ENCODE data around the gene KIF13A. TPM values are rescaled to one million over a fixed set of nuclear protein-coding genes. Genes with fewer than 3 reads are reported as not detected.

The KIF13A gene
- total and polyA plus RNA-seq, 2 donors (not counting 3 experiments of a cell fraction or from before 2014, with no cell fraction given), result 24.9 to 65.8 TPM

DNA sequence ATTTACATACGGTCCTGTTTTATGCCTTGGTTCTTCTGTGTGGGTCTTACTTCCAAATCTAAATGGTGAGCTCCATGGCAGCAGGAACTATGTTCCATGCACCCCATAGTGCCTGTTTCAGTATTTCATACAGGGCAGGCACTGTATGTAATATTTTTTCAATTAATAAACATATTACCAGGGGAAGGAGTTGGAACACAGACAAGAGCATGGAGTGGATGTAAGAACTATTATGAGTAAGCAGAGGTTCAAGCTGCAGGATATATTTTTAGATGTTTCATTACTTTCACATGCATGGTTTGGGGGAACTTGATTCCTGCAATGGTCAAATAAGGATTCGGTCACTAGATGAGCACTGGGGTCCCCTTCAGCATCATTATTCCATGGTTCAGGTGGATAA is 108.3 kb downstream of the KIF13A start:
- H3K9ac ChIP-seq (replicated peaks; ENCODE audit: extremely low read depth, insufficient read depth, low read length), result no peak overlapping the region
- no peaks in the 10 kb centered on the region for H3K9me1 ChIP-seq (replicated peaks; ENCODE audit: control insufficient read depth, extremely low read depth, insufficient read depth, low read length)
- no peak overlapping the region for H2AFZ ChIP-seq (ENCODE audit: low read depth, low read length)
- BruUV-seq (replicated peaks), result no TSS peak
- dilution Hi-C loops (cut with MboI; ENCODE audit: extremely low pct_ligation_motif_present, low sequenced_read_pairs) (no loop called here), intact Hi-C loops (cut with micrococcal nuclease) (no loop called here)
- no peak overlapping the region for H3K4me3 ChIP-seq (replicated peaks in 1 of 3; ENCODE audit: insufficient read depth in 1 of 3, low read depth in 1 of 3, low read length in 3 of 3)
- TF ChIP-seq JUN (IDR thresholded peaks at IDR 0.05; ENCODE audit: borderline replicate concordance, insufficient read depth, insufficient read length, low read depth) (no peak), GATA2 (IDR thresholded peaks at IDR 0.05; ENCODE audit: insufficient read depth, insufficient read length, low read depth, low read length) (no peak), FOS (IDR thresholded peaks at IDR 0.05; ENCODE audit: borderline replicate concordance, insufficient read depth, low read length) (no peak), MYC (IDR thresholded peaks at IDR 0.05; ENCODE audit: low read depth, low read length) (no peak), POLR2AphosphoS5 (IDR thresholded peaks at IDR 0.05; ENCODE audit: insufficient read depth, low read depth, low read length) (no peak), EZH2 (IDR thresholded peaks at IDR 0.05; ENCODE audit: borderline replicate concordance, low read depth, low read length, severe bottlenecking) (no peak), POLR2A (IDR thresholded peaks at IDR 0.05; ENCODE audit: low read depth, low read length) (no peak)
- TF ChIP-seq, protein P1, sequence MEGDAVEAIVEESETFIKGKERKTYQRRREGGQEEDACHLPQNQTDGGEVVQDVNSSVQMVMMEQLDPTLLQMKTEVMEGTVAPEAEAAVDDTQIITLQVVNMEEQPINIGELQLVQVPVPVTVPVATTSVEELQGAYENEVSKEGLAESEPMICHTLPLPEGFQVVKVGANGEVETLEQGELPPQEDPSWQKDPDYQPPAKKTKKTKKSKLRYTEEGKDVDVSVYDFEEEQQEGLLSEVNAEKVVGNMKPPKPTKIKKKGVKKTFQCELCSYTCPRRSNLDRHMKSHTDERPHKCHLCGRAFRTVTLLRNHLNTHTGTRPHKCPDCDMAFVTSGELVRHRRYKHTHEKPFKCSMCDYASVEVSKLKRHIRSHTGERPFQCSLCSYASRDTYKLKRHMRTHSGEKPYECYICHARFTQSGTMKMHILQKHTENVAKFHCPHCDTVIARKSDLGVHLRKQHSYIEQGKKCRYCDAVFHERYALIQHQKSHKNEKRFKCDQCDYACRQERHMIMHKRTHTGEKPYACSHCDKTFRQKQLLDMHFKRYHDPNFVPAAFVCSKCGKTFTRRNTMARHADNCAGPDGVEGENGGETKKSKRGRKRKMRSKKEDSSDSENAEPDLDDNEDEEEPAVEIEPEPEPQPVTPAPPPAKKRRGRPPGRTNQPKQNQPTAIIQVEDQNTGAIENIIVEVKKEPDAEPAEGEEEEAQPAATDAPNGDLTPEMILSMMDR (IDR thresholded peaks at IDR 0.05; ENCODE audit: extremely low read depth in 1 of 2, insufficient read depth in 1 of 2, low read depth in 1 of 2, low read length in 2 of 2), result no peak
- TF ChIP-seq, protein P2, sequence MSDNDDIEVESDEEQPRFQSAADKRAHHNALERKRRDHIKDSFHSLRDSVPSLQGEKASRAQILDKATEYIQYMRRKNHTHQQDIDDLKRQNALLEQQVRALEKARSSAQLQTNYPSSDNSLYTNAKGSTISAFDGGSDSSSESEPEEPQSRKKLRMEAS (IDR thresholded peaks at IDR 0.05; ENCODE audit: insufficient read depth, insufficient read length), result no peak
- no peaks in the 10 kb centered on the region for H3K79me2 ChIP-seq (ENCODE audit: control insufficient read depth, insufficient read depth, low read length)
- POLR2A ChIA-PET, result no interaction called here
- no peaks in the 10 kb centered on the region for H3K27me3 ChIP-seq (ENCODE audit: control insufficient read depth in 2 of 2, insufficient read depth in 2 of 2, low read length in 2 of 2)
- H3K36me3 ChIP-seq (ENCODE audit: control insufficient read depth in 2 of 2, extremely low read depth in 1 of 2, insufficient read depth in 2 of 2, low read length in 2 of 2), result no peaks in the 10 kb centered on the region
- H3K4me2 ChIP-seq (ENCODE audit: insufficient read depth, low read length), result no peak overlapping the region
- CTCF ChIA-PET, result interaction anchor here (1.1 to 1.8 kb wide), 2 partner anchors 10 to 14 kb away, joined by 4 read pairs; no protein-coding TSS in a partner anchor
- no peaks in the 10 kb centered on the region for H3K4me1 ChIP-seq (ENCODE audit: control insufficient read depth, extremely low read depth, insufficient read depth, low read length)
- DNase-seq (ENCODE audit: low read depth, low spot score), result no peak
- H3K27ac ChIP-seq (ENCODE audit: insufficient read depth, low read depth, low read length), result no peak overlapping the region
- no peaks in the 10 kb centered on the region for H4K20me1 ChIP-seq (replicated peaks; ENCODE audit: control insufficient read depth, extremely low read depth, insufficient read depth, low read length)
- no peak for FAIRE-seq
- H3K9me3 ChIP-seq (replicated peaks; ENCODE audit: control insufficient read depth, insufficient read depth, low read length), result no peaks in the 10 kb centered on the region

Data from endothelial cell of umbilical vein (primary cell).